GM12872 (cell line): Measurements from ENCODE around the gene NKG7.

Source experiments
- TF ChIP-seq, protein P1 (sequence below): IDR thresholded peaks from 3 replicates; pipeline ENCODE4 v1.5.1; 2011; ENCODE audit warnings: low read depth, mild to moderate bottlenecking, low read length, moderate library complexity; ENCODE audit not compliant: insufficient read depth

The NKG7 gene

GRCh38 chr19:51410950-51411748, 38.7 kb upstream of the NKG7 start:
- TF ChIP-seq, protein P1, sequence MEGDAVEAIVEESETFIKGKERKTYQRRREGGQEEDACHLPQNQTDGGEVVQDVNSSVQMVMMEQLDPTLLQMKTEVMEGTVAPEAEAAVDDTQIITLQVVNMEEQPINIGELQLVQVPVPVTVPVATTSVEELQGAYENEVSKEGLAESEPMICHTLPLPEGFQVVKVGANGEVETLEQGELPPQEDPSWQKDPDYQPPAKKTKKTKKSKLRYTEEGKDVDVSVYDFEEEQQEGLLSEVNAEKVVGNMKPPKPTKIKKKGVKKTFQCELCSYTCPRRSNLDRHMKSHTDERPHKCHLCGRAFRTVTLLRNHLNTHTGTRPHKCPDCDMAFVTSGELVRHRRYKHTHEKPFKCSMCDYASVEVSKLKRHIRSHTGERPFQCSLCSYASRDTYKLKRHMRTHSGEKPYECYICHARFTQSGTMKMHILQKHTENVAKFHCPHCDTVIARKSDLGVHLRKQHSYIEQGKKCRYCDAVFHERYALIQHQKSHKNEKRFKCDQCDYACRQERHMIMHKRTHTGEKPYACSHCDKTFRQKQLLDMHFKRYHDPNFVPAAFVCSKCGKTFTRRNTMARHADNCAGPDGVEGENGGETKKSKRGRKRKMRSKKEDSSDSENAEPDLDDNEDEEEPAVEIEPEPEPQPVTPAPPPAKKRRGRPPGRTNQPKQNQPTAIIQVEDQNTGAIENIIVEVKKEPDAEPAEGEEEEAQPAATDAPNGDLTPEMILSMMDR = no peak

GRCh38 chr19:51407511-51408131, 35.2 kb upstream of the NKG7 start:
- TF ChIP-seq, protein P1 = peak; percentile 81

GRCh38 chr19:51402117-51402516, 29.7 kb upstream of the NKG7 start:
- TF ChIP-seq, protein P1 = no peak

- TF ChIP-seq, protein P1 = no peak
Measured at GRCh38 chr19:51399231-51399630, 26.8 kb upstream of the NKG7 start.

DNA sequence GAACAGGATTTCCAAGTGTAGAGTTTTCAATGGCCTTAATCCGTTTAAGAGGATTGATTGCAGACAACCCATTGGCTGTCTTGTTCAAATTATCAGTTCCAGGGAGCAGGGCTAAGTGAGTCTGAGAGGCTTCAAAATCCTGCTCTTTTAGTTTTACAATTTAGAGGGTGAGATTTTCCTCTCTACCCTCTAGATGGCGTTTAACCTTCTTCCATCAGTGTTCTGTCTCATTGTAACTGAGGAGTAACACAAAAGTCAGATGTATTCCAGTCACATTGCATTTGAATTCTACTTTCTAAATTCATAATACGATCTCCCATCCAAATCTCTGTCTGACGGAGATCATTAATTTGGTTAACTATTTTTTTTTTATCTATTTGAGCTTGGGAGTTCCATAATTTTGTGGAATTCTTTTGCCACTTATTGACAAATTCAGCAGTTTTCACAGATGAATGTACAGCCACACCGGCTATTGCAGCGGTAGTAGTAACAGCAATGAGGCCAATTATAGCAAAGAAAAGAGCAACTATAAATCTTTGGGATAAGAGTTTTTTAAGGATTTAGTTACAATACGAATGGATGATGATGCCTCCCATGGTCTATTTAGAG, 25.7 kb upstream of the NKG7 start:
- TF ChIP-seq, protein P1 = peak; percentile 70

DNA sequence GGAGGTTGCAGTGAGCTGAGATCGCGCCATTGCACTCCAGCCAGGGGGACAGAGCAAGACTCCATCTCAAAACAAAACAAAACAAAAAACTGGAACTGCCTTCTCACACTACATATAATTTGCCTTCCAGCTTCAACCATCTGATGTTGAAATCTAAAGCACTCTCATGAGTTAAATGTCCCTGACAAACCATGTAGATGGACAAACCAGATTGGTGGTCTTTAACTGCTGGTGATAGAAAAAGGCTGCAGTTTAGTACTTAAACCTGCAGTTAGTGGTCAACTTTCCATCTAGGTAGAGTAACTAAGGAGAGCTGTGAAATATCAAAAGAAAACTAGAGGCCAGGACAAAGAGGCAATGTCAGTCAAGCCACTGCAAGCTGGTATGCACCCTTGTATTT, 23.7 kb upstream of the NKG7 start:
- TF ChIP-seq, protein P1 = no peak

DNA sequence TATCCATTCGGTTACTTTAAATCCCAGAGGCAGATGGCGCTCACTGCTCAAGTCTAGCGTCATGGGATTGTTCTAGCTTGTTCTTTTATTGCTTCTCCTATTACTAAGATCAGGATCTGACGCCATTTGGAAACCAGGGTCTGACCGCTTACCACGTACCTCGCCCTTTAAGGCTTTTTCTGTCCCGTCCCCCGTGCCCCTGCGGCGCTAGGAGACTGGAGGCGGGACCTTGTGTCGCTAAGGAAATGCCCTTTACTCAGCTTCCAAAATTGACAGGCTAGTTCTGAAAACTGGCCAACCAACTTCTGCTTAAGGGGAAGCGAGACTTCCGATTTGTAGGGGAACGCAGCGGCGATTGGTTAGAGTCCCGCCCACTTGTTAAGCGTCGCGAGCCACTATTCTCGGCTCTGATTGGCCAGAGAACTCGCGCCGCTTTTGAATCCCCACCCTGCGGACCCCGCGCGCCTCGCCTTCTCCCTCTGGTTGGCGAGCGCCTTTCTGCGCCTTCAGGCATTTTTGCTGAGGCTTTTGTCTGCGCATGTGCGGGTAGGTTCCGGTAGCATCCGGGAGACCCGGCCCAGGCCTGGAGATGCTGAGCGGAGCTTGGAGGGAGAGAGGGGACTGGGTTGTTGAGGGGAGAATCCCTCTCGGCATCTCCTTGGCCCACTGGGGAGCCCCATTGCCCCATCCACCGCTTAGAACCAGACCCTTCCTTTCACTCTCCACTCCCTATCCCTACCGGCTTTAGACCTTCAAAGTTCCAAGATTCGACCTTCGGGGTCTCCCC, 21.8 kb upstream of the NKG7 start:
- TF ChIP-seq, protein P1 = no peak
